DMS153 (cell line): ENCODE measurements around the gene EPB41L2.

Experiments
- DNase-seq: peaks from one replicate; lab custom pipeline; 2025; lab: John Stamatoyannopoulos, UW

Gene EPB41L2

GRCh38 chr6:130863415-130864230 is 199.4 kb downstream of the EPB41L2 start:
- DNase-seq = no peak

DNA sequence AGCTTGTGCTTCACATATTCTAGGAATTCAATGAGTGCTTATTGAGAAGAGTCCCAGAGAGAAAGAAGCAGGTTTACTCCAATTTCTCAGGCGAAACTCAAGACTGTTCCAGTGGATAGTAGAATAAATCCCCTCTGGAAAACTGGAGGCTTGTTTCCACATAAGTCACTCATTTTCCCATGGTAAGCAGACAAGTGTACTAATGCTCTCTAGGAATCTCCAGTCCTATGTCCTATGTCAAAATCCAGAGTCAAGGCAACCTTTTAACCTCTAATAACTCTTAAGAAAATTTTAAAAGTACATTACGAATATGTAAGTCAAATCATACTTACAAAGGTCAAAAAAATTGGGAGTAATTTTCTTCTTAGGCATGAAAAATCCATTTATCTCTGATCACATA is 200.7 kb downstream of the EPB41L2 start:
- DNase-seq = no peak

- DNase-seq = no peak
Measured at GRCh38 chr6:130859161-130859867, 203.7 kb downstream of the EPB41L2 start.

- DNase-seq = no peak
Measured at GRCh38 chr6:130858498-130859160, 204.4 kb downstream of the EPB41L2 start.

GRCh38 chr6:130858054-130858453 is 205.0 kb downstream of the EPB41L2 start:
- no peak for DNase-seq

- DNase-seq = no peak
Measured at GRCh38 chr6:130853555-130854183, 209.4 kb downstream of the EPB41L2 start.

DNA sequence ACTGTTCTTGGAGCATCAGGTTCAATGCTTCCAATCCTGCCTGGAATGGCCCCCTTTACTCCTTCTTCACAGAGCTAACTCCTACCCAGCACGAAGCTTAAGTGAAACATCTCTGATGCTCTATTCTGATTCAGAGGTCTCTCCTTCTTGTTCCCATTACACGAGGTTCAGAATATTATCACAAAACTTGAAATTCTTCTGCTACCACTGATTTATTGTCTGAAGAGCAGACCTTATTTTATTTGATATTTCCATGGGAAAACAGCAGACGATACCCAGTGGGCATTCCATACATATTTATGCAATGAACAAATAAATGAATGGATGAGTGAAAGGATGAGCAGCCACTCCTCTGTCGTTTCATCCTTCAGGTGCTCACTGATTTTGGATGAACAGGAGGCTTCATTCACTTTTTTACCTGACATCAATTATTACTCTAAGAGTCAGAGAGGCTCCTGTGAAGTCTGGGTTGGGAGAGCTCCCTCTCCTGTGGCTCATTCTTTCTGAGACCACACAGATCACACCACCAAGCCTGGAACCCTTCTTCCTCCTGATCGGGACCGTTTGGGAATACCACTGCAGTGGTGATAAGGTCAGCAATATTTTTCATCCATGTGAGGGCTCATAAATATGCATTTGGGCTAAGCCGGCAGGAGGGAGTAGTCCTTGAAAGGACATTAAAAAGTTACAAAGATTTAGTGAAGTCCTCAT is 210.0 kb downstream of the EPB41L2 start:
- no peak for DNase-seq

DNA sequence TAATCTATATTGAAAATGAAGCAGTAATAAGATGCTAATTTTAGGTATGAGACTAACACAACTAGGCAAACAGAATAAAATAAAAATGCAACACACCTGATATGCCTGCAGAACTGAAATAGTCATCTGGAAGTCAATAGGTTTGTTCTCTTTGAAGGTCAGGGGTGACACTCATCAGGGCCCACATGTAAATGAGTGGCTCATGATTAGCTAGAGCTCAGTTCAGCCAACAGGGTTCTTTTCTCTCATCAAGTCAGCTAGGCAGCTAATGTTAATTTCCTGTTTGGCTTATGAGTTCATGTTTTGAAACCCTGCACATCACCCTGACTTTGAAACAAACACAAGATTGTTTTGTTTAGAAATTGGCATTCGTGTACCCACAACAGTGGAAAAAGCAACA is 212.0 kb downstream of the EPB41L2 start:
- DNase-seq = no peak

- no peak for DNase-seq
Measured at GRCh38 chr6:130849594-130849993, 213.5 kb downstream of the EPB41L2 start.

DNA sequence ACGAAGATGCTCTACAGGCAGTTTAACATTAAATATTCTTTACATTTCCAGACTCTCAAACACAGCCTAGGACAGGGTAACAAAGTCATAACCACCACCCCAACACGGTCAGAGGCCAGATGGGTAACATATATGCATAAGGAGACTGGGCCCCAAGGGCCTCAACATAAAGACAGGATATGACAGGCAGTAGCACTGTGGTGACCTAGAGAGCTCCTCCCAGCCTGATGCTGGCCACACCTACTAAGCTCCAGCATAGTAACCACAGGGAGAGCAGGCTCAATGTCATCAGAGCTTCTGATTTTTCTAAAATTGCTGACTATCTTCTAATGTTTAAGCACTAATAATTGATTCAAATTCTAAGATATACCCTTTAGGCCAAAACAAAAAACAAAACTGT is 214.1 kb downstream of the EPB41L2 start:
- DNase-seq = no peak

DNA sequence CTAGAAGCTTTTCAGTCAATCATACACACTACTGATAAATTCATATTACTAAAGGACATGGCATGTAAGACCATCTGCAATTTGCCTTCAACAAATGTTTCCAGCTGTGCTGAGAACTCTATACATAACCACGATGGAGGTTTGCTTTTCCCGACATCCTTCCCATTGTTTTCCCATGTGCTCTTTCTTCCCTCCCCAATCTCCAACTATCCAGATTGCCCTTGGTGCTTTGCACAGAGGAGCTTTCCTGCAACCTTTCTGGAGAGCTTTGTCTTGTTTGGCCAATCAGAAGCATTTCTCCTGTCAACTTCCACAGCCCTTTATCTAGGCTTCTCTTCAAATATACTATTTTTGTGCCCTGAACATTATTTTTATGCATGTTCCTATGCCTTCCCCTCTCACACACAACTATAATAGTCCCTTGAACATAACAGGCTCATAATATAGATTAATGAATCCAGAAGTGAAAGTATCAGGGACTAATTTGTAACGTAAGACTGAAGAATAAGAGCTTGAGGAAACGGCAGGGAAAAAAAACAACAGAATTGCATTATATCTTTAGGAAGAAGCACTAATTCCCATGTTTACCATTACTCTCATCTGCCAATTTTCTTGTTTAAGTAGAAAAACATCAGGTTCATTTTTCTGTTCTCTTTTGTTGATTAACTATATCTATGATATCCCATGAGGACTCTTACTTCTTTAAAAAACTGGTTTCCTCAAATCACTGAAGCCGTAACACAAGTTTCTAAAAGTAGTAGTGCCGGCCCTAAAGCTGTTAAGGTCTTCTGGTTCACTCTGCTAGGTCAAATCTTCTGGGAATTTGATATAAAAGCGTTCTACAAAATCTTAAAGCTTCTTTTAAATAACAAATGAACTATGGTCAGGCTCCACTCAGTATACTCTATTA is 215.8 kb downstream of the EPB41L2 start:
- DNase-seq = no peak

DNA sequence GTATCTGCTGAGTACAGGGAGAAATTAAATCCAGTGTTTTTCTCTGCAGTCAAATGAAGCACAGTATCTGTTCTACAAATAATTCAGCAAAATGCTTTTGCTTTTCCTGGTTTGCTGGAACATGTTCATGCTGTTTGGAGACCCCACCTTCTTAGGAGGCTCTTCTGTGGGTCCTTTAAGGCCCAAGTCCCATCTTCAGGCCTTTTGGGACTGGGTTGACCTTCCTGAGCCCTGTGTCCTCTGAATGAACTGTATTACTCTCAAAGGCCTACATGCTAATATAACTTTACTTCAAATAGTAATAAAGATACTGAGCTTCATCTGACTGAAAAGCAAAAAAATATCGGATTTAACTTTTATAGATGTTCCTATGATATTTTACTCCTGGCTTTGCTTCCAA is 216.5 kb downstream of the EPB41L2 start:
- DNase-seq = no peak

DNA sequence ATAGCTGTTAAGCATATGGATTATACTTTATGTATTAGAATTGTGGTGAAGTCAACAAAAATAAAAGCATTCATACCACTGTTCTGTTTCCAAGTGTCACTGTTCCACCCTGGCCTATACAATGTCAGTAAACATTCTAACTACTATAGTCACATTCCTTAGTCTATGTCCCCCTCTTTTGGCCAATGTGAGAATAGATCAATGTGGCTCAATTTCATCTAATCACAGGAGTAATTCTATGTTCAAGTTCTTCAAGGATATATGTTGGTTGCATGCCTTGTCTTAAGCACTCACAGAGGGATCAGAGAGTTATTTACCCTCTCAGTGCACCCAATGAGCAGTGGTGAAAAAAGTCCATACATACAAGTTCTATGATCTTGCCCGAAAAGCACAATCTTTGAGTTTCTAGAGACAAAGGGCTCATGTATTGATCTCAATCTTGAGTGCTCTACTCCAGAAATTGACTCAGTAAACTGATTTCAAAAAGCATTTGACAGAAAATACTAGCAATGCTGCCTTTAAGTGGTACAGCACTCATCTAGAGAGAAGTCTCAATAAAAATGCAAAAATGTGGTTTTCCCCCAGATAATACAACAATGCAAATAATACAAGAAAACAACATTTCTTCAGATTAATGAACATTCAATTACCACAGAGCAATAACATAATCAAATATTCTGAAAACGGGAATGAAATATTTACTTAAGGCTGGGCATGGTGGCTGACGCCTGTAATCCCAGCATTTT is 219.3 kb downstream of the EPB41L2 start:
- DNase-seq = peak; percentile 15

DNA sequence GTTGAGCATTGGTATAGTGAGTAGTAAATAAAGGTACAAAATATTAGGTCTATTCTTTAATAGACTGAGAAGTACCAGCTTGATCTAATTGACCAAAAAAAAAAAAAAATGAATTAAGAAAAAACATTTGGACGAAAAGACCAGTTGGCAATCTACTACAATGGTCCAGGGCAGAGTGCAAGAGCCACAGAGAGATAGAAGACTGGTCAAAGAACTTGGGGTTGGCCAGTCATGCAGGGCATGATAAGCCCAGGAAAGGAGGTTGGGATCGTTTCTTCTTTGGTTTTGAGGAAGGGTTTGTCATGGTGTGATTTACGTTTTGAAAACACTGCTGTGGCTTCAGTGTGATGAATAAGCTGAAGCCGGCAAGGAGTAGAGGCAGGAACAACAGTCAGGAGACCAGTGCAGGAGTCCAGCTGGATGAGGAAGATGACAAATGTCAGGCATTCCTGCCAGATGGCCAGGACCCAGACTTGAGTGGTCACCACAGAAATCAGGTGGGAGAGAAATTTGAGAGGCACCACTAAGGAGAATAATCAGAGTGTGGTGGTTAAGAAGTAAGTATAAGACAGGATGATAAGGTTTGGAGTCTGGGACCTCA is 221.8 kb downstream of the EPB41L2 start:
- no peak for DNase-seq

DNA sequence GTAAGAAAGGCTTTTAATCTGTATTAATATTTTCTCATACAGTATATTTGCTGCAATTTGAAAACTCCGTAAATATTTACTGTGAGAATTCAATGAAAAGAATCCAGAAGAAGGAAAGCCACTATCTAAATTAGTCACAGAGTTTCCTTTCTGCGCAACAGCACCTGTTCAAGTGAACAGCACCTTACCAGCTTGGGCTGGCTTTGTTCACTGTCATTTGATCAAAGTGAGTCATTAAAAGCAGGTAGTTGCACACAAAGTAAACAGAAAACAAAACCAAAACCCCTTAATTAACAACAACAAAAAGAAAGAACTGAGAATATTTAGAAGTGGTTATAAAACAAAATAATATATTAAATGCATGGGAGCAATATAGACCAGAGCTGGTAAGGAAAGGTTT is 223.0 kb downstream of the EPB41L2 start:
- no peak for DNase-seq

- no peak for DNase-seq
Measured at GRCh38 chr6:130839379-130839778, 223.7 kb downstream of the EPB41L2 start.

GRCh38 chr6:130838951-130839350 is 224.1 kb downstream of the EPB41L2 start:
- no peak for DNase-seq

GRCh38 chr6:130838250-130838860 is 224.7 kb downstream of the EPB41L2 start:
- no peak for DNase-seq

DNA sequence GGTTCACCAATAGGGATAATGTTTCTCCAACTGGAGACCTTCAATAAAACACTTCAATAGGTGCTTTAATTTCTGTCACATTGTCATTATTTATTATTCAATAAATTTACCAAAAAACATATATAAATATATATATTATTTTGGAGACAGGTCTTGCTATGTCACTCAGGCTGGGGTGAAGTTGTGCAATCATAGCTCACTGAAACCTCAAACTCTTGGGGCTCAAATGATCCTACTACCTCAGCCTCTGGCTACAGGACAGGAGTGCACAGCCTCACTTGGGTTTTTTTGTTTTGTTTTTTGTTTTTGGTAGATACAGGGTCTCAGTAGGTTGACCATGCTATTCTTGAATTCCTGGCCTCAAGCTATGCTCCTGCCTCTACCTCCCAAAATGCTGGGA is 226.0 kb downstream of the EPB41L2 start:
- DNase-seq = no peak
